NCI-H748 treated with DMSO at 0.1 percent for 48 hours (cell line): Measurements from ENCODE around the gene RAMP1.

ENCODE experiments used
- DNase-seq: peaks from one replicate; lab custom pipeline; 2025; lab: John Stamatoyannopoulos, UW

Gene RAMP1

DNA sequence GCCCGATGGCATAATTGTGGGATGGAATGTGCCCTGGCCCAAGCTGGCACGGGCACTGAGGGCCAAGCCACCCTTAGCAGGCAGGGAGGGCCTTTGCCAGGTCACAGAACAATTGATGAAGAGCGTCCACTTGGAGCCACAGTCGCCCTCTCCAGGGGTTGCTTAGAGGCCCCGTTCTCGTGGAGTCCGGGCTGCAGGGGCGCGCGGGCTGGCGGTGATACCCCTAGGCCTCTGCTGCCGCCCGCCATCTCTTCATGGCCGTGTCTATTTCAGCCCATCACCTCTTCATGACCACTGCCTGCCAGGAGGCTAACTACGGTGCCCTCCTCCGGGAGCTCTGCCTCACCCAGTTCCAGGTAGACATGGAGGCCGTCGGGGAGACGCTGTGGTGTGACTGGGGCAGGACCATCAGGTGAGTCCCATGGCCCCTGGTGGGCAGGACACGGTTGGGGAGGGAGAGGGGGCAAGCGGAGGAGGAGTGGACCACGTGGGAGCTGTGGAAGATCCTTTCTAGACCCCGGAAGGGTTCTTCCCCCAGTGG, 17.6 kb downstream of the RAMP1 start:
- no peak for DNase-seq

DNA sequence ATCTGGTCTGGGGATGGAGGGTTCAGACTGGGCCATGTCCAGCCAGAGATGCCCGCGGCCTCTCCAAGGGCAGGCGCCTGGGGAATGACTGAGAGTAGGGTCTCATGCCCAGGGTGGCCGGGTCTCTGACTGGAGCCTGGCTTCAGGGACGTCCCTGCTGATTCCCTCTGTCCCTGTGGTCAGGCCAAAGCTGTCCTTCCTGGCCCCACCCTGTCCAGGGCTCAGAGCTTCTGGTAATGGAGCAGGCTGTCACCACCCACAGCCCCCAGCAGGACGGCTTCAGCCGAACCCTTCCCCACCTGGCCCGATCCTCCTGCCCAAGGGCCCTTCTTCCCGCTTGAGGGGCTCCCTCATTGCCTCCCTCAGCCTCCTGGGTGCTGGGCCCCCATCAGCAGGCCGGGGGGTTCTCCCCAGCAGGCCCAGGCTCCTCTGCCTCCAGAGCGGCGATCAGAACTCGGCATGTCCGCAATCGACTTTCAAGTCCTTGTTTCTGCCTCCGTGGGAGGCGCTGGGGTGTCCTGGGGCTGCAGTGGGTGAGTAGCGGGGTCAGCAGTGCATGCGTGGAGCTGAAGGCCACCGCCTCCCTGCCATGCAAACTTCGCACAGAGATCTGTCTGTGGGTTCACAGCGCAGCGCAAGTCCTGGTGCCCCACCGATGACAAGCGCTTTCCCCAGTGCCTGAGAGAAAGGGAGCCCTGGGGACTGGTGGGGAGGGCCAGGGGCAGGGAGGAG, 18.3 kb downstream of the RAMP1 start:
- no peak for DNase-seq

DNA sequence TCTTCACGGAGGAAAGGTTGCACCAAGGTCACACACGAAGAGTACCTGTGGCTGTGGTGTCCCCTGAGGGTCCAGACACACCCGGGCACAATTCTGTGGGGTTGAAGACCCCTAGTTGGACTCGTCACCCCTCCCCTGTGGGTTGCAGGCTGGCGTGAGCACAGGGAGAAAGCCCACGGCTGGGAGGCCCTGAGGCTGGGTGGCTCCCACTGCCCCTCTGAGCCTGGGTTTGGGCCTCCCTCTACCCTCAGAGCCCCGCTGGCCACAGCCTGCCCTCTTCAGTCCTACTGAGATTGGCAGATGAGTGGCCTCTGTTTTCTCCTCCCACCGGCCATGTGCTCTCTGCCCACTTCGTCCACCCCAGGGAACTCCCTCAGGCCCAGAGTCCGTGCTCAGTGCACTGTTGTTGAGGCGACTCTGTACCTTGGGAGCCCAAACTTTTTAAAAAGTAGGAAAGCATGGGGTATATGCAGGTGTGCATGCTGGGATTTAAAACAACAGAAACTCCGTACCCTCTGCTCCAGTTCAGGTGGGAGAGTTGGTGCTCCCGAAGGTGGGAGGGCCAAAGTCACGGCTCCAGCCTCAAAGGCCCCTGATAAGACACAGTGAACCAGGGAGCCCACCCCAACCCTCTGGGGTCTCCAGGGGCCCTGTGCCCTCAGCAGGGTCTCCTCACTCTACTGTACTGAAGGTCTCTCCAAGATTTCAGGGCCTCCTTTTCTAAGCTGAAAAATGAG, 19.1 kb downstream of the RAMP1 start:
- no peak for DNase-seq

DNA sequence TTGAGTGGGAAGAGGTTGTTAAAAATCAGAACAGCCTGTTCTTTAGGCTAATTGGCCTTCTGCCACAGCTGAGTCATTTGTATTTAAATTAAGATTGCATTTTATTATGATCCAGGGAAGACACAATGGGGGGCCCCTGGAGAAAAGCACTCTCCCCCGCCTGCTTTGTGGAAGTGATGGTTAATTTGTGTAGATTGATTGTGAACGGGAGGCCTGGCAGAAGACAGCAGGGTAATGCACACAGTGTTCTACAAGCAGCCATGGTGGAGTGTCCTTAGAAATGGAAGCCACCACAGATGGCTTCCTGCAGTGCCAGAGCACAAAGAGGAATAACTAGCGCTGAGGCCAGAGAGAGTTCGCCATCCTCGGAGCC, 19.6 kb downstream of the RAMP1 start:
- no peak for DNase-seq

DNA sequence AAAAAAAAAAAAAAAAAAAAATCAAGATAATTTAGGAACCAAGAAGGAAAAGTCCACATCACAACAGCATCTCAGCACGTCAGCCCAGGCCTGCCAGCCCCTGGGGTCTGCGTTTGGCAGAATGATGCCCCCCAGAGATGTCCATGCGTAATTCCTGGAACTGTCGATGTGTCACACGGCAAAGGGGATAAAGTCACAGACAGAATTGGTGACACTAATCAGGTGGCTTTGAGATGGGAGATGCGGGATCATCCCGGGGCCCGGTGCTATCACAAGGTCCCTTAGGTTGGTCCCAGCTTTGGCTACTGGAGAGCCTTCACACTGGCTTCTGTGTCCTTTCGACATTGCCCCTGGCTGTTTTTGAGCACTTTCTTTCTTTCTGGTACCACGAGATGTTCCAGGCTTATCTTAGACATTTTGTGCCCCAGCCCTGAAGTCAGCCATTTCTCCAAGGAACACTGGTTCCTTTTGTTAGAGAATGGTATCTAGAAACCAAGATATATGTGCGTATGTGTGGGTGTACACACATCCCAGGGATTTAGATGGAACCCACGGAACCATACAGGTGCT, 20.7 kb downstream of the RAMP1 start:
- no peak for DNase-seq

DNA sequence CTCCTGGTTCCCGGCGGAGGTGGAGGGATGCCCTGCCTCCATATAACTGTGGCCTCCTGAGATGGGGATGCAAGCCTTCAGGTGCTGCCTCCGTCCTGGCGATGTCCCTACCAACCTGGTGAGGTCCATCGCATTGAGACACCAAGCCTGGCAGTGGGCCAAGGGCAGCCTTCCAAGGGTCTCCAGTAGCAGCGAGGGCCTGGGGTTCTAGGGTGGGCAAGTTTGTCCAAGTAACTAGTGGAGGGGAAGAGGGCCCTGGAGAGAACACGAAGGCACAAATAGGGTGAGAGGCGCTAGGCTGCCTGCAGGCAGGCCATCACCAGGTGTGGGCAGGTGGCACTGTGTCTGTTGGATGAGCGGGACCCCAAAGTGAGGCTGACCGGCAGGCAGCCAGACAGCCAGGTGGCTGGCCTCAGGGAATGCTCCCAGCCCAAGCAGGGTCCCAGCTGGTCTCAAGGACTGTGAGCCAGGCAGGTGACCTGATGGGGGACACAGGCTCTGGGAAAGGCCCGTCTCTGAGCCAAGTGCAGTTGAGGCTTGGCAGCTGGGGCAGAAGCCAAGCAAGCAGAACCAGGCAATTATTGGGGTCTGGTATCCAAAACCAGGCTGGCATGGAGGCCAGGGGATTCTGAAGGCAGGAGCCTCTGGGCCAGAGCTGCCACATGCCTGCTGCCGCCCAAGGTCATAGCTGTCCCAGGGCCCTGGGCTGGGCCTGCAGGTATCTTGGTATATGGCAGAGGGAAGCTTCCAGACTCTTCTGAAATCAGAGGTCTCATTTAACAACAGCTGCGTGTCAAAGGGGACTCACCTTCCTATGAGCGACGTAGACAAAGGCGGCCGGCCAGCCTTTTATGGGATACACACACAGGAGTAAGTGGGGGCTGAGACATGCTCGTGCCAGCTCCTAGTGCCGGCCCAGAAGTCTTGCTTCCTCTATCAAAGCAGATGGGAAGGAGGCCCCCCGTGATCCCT, 23.4 kb downstream of the RAMP1 start:
- no peak for DNase-seq

DNA sequence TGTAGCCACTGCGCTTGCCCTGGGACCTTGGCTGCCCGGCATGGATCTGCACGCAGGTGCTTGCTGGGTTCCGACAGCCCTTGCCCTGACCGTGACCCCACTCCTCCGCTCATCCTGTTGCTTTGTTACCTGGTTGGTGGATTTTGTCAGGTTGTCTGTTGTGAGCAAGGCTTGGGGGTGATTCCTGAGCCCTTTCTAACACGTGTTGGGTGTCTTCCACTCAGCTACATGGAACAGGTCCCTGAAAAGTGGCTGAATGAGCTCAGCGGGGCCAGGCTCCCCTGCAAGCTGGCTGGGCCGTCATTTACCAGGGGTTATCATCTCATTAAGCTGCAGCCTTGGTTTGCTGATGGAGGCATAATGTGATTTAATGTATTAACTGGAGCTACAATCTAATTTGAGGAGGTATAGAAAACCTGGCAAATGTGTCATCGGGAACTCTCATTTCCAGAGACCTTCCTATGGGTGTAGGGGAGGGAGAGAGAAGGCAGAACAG, 24.6 kb downstream of the RAMP1 start:
- DNase-seq: no peak

DNA sequence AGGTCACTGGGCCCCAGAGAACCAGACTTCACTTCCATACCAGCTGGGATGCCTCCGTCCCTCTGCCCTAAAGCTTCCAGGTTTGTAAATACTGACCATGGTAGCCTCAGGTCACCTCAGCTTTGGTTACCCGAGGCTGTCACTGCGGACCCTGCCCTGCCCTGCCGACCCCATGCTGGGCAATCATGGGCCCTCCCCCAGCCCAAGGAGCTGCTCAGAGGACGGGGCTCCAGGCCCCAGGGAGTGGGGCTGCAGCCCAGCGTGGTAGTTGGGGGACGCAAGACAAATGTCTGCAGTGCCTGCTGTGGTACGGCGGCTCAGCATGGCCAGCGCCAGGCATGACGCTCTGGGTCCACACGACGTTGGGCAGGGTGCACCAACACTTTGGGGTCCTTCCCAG, 25.3 kb downstream of the RAMP1 start:
- no peak for DNase-seq

DNA sequence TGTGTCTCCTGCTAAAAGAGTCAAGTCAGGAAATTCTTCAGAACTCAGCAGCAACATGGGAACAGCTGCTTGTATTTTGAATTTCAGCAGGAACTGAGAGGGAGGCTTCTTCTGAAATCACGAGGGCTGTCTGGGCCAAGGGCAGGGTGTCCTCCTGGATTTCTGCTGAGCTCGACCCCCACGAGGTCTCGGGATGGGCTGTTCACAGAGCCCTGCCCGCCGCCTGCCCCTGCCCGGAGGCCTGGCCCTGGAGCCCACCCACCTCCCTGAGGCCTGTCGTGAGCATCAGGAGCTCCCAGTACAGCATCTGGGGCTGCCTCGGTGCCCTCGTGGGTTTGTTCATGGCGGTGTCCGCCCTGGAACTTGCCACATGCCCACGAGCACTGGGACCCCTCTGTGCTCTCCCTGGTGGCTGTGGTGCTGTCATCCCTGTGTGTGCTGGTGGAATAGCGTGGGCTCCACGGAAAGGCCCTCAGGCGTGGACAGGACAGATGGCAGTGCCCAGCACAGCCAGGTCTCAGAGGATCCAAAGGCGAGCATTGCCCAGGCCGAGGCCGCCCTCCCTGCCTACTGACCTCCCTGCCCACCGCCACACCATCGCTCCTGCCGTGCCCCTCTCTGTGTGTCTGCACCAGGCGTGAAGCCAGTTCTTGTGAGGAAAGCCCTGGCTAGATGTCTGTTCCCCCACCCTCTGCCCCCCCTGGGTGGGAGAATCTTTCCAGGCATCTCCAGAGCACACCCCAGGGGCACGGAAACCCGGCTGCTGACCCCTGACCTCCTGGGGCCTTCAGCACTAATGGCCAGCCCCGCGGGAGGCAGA, 25.9 kb downstream of the RAMP1 start:
- DNase-seq: no peak

DNA sequence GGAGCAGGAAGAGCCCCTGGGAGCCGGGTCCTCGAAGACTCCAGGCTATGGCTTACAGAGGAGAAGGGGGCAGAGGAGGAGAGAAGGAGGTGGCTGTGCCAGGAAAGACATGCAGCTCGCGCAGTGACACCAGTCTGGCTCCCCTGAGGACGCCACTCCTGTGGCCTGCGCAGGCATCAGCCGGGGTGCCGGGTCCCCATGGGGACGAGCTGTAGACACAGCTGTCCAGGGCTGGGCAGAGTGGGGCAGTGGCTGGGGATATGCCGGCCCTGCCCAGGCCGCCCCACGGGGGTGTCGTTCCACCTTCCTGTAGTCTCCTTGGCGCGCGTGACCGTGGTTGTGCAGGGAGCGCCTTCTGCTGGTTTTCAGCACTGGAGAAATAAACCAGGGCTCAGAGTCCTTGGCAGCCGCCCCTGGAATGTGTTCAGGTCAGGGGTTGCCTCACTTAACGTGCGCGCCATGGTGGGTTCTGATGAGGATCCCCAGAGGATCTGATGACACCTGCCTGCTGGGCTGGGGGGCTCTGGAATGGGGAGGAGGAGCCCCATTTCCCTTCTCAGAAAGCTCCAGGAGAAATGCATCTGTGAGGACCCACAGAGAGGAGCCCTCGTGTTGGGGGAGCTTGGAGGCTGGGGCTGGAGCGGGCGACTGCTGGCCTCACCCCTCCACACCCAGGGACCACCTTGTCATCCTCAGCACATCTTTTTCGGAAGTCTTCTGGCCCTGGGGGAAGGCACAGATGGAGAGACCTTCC, 26.7 kb downstream of the RAMP1 start:
- no peak for DNase-seq

DNA sequence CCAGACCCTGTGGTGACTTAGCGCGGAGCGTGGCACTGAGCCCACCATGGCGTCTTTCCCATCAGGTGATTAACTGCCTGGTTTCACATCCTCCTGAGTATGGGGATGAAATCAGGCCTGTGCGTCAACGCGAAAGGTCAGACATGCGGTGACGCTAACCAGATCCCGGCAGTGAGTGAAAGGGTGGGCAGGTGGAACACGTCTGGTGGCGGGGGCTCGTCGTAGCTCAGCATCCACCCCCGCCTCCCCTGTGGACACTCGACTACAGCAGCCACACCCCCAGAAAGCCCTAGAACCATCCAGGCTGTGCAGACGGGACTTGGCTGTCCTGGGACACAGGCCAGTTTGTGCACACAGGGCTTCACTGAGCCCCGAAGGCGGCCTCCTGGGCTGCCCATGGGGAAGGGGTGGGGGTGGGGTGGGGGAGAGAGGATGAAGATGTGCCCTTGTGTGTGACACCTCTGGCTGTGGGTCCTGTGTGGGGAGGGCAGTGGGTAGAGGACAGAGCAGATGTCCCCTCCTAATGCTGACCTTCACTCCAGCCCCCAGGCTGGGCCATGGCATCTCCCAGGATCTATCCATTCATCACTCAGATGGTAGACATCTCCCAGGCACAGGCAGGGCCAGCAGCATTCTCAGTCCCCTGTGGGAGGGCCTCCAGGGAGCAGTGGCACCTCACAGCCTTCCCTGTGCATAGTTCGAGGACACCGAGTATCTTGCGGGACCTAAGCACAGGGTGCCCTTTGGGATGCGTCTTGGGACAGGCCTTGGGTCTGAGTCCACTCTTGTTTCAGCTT, 27.5 kb downstream of the RAMP1 start:
- no peak for DNase-seq

DNA sequence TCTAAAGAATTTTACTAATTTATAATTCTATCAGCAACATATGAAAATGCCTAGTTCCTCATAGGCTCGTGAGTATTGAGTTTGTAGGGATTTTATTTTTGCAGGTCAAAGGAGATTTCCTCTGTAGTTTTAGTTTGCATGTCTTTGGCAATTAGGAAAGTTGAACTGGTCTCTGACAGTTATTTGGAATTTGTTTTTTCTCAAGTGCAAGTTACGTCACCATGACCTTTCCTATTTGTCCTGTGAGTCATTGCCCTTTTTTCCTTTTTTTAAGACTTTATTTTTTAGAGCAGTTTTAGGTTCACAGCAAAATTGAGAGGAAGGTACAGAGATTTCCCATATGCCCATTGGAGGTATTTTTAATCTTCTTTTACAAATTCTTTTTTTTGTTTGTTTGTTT, 29.0 kb downstream of the RAMP1 start:
- DNase-seq: no peak

DNA sequence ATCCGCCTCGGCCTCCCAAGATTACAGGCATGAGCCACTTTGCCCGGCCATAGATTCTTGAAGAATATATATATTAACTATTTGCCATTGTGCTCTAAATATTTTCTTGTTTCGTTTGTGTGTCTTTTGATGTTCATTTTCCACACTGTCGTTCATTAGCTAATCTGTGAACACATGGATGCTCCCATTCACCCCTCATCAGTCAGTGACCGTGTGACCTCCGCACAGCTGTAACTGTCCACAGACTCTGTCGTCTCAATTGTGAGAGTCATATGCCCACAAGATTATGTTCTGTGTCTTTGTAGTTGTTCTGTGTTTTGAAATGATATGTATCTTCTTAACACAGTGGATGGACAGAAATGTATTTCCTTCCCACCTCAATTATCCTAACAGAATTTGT, 29.6 kb downstream of the RAMP1 start:
- DNase-seq: no peak

DNA sequence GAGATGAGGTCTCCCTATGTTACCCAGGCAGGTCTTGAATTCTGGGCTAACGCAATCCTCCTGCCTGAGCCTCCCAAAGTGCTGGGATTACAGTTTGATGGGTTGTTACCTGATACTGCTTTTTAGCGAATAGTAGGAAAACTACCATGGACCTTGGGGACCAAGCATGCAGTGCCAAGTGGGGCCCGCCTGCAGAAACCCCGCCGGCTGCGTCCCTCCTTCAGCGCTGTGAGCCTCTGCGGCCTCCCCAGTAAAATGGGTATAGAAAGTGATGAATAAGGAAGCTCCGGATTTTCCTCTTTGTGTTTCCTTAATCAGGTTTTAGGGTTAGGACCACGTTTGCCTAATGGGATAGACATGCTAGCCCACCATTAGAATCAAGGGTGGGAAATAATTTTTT, 30.4 kb downstream of the RAMP1 start:
- DNase-seq: no peak

DNA sequence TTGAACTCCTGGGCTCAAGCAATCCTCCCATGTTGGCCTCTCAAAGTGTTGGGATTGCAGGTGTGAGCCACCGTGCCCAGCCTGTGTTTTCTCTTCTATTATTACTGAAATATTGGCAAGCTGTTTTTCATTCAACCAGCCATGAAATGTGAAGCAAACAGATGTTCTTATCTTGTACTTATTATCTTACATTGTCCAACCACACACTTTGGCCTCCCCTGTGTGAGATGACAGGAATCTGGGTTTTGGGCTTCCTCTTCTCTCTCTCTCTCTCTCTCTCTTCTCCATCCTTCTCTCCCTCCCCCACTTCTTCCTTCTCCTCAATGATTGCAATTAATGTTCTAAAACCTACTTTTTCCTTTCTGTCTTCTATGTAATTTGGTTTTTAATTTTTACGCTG, 33.1 kb downstream of the RAMP1 start:
- DNase-seq: no peak

DNA sequence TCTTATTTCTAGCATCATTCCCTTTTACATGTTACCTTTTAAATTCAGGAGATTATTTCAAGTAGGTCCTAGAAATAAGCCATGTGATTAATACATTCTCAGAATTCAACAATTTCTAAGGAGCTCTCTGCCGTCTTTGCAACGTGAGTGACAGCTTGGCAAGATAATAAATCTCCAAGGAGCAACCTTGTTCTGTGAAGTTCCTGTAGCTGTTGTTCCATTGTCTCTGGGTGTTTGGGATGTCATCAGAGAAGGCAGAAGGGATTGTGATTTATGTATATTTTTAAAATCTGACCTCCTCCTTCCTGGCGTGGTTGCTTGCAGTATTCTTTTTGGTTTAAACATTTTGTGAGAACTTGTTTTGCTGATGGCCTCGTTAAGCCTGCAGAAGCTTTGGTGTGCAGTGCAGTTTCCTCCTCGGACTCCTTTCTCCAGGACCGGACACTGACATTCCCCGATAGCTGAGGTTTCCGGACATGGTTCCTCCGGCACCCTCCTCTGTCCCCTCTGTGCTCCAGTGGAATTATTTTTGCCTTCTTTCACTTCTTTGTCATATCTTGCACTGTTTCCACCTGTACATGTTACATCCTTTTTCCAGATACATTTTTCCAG, 33.7 kb downstream of the RAMP1 start:
- no peak for DNase-seq

DNA sequence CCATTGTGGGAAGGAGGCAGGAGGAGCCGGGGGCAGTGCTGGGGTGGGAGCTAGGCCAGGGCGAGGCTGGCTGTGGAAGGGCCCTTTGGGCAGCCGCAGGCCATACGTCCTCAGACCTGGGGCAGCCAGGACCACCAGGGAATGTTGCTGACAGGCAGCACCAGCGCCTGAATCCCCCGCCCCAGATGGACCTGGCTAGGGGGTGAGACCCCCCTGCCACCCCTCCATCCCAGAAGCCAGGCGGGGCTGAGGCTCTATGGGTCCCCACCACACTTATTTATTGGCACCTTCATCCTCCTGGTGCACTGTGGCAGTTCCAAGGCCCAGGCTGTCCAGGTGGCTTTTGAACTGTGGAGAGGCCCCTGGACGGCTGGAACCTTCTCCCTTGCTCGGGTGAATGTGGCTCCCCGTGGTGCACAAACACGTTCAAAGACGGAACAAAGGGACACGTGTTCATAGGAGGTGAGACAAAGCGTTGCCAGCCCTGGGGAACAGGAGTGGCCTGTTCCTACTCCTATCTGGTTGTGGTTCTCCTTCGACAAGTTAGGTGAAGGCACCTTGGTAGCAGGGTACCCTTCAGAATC, 35.1 kb downstream of the RAMP1 start:
- DNase-seq: no peak

DNA sequence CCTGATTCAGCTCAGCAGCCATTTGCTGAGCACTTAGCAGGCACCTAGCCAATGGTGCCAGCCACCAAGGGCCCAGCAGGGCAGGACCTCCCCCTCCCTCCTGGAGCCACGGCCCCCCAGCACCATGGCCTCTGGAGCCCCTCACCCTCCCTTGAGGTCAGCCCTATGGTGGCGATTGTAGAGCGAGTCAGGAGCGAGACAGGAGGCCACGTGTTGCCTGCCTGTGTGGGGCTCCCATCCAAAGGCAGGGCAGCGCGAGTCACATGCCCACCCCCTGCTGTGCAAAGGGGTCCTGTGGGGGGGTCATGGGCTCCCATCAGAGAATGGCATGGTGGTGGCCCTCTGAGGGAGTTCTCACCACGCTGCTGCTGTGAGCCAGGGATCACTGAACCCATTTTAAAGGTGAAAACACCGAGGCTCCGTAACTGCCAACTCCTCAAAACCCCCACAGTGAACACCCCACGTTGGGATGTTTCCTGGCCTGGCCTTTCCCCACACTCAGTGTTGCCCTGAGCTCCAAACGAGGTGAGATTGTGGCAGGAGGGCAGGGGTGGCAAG, 35.6 kb downstream of the RAMP1 start:
- no peak for DNase-seq
